HT-29 (cell line): ENCODE data around the gene F13A1. TPM values are rescaled to one million over a fixed set of nuclear protein-coding genes. Genes with fewer than 3 reads are reported as not detected.

Source experiments
- small RNA-seq: library from RNA; depleted of rRNA; stranded (forward); fragments of <200 nt; gene quantifications from one replicate; pipeline ENCODE3, GENCODE V24; 2014
- total RNA-seq: library from RNA; depleted of rRNA; stranded (reverse); fragments of >200 nt; shearing (Covaris generic); gene quantifications from 2 replicates; pipeline ENCODE4 v1.2.3, GENCODE V29; 2014

F13A1 gene
- total RNA-seq, 1 experiment from 2014 or later = not detected

Small RNAs within 50 kb of the gene (small RNA-seq; reads per million reads assigned to genes)
- gene MIR7853 = not detected
